VCaP (cell line): ENCODE results near the gene GDPD2.

Source experiments
- H3K27ac ChIP-seq: fragments of 450-650 bp; 2 replicates; pipeline ENCODE4 v1.5.1; 2017
- TF ChIP-seq, protein P1 (sequence below): fragments of 450-650 bp; conservative IDR thresholded peaks from 2 replicates; pipeline ENCODE4 v1.5.1; 2017; ENCODE audit warnings: mild to moderate bottlenecking, moderate library complexity

Gene GDPD2

GRCh38 chrX:70439016-70439415, 15.9 kb downstream of the GDPD2 start:
- TF ChIP-seq, protein P1, sequence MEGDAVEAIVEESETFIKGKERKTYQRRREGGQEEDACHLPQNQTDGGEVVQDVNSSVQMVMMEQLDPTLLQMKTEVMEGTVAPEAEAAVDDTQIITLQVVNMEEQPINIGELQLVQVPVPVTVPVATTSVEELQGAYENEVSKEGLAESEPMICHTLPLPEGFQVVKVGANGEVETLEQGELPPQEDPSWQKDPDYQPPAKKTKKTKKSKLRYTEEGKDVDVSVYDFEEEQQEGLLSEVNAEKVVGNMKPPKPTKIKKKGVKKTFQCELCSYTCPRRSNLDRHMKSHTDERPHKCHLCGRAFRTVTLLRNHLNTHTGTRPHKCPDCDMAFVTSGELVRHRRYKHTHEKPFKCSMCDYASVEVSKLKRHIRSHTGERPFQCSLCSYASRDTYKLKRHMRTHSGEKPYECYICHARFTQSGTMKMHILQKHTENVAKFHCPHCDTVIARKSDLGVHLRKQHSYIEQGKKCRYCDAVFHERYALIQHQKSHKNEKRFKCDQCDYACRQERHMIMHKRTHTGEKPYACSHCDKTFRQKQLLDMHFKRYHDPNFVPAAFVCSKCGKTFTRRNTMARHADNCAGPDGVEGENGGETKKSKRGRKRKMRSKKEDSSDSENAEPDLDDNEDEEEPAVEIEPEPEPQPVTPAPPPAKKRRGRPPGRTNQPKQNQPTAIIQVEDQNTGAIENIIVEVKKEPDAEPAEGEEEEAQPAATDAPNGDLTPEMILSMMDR: no peak
- H3K27ac ChIP-seq: no peak overlapping the region

DNA sequence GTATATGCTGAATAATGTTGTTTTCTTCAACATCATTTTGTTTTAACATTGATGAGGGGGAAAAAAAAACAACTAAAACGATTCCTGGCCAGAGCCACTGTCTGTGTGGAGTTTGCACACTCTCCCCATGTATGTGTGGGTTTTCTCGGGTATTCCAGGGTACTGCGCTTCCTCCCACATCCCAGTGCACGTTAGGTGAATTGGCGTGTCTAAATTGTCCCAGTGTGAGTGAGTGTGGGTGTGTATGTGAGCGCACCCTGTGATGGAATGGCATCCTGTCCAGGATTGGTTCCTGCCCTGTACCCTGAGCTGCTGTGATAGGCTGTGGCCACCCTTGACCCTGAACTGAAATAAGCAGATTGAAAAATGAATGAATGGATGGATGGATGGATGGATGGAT, 19.1 kb downstream of the GDPD2 start:
- TF ChIP-seq, protein P1: no peak

DNA sequence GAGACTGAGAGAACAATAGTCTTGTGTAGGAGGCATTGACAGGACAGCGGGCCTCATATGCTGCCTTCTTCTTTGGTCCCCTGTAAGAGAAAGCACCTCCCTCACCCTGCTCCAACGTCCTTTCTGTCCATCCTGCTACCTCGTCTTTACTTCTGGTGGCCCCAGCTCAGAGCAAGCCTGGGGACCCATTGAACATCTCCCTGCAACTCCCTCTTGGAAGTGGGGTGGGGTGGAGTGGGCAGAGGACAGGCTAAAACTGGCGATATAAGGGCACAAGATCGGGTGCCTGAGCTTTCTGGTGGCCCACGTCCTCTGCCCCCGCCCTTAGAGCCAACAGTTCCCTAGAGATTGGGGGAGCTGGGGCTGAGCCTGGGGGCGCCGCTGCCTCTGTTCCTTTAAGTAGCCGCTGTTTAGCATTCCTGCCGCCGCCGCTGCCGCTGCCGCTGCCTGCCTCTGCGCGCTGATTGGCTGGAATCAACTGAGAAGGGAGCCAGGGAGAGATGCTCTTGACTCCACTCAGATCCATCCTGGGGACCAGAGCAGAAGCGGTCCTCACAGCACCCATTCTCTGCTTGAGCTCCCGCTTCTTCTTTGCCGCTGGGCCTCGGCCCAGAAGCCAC, 21.3 kb downstream of the GDPD2 start, which contains the start of gene DLG3:
DLG3 (plus strand) TSS at position 510 of the 620 bp plus-strand sequence. CDS start 367 bp downstream, outside the sequence.
- H3K27ac ChIP-seq: no peak within 1 kb of the TSS
- TF ChIP-seq, protein P1: no peak

More for the DNA sequence above, 19.1 kb downstream of the GDPD2 start:
- no peak overlapping the region for H3K27ac ChIP-seq

DNA sequence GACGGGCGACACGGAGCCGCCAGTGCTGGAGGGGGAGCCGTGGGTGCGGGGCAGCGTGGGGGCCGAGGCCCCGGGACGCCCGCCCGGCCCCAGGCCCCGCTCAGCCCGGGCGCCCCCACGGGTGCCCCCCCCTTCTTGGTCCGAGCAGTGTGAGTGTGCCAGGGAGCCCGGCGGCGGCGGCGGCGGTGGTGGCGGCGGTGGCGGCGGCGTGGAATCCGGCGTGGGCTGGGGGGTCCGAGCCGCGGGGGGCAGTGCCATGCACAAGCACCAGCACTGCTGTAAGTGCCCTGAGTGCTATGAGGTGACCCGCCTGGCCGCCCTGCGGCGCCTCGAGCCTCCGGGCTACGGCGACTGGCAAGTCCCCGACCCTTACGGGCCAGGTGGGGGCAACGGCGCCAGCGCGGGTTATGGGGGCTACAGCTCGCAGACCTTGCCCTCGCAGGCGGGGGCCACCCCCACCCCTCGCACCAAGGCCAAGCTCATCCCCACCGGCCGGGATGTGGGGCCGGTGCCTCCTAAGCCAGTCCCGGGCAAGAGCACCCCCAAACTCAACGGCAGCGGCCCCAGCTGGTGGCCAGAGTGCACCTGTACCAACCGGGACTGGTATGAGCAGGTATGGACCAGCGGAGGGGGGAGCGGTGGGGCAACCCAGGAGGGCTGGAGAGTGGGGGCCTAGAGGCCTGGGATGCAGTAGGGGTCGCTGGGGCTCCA, 22.0 kb downstream of the GDPD2 start:
- TF ChIP-seq, protein P1: no peak
- H3K27ac ChIP-seq: no peak overlapping the region

DNA sequence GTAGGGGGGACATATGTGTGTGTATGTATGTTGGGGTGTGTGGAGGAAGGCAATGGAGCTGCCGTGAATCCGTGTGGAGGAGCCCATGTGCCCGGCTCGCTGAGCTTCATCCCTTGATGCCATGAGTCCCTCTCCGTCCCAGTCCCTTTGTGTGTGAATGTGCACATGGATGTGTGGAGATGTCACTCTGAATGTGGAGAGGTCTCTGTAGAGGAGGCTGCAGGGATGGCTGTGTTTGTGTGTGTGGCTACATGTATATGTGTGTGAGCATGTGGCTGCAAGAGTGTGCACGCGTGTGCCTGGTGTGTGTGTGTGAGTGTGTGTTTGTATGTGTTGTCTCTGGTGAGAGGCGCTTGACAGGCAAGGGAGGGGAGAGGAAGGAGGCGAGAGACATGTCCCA, 22.8 kb downstream of the GDPD2 start:
- no peak overlapping the region for H3K27ac ChIP-seq
- TF ChIP-seq, protein P1: no peak

DNA sequence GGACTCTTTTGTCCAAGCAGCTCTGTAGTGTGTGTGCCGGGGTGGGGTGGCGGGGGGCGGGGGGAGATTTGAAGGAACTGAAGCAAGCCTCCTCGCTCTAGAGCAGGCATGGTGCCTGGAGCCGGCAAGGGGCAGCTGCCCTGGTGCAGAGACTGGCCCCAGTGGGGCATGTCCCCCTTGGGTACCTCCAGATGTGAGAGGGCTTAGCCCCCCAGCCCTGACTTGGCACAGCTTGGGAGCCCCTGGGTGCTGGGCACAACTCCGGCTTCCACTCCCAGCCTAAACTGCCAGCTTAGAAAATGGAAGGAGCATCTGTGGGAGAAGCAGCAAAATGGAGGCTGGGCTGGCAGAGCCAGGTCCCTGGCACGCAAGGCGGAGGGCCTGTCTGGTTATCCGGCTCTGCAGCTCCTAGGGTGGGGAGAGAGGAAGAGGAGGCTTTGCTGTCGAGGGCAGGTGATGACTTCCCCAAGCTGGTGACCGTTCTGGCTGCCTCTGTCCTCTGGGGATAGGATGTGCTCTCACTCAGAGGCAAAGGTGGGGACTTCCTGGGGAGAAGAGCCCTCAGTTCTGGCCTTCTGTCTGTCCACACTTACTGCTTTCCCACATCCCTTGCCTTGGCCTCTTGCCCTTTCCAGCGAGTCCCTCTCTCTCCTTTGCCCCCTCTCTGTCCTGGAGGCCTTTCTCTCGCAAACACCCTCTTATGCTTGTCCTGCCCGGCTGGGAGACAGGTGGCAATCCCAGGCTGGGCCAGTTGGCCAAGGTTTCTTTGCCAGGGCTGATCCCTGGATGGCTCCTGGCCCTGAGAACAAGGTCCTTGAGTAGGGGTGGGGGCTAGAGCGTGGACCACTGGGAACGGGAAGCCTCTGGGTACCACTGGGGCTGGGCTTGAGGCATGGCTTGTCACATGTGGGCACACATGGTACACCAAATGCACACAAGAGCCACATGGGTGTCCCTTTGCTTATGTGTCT, 23.6 kb downstream of the GDPD2 start:
- no peak overlapping the region for H3K27ac ChIP-seq
- TF ChIP-seq, protein P1: no peak

DNA sequence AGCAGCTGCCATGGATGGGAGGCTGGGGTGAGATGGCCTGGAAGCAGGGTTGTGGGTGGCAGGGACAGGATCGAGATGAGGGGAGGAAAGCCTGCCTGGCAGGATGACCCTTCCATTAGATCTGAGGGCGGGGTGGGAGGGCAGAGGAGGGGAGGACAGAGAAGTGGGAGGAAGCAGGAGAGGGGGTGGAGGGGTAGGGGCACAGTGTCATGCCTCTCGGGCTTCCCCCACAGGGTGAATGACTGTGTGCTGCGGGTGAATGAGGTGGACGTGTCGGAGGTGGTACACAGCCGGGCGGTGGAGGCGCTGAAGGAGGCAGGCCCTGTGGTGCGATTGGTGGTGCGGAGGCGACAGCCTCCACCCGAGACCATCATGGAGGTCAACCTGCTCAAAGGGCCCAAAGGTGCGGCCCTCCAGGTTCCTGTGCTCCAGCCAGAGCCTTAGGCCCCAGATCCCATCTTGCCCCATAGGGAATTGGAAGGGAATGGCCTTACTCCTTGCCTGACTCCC, 26.4 kb downstream of the GDPD2 start:
- TF ChIP-seq, protein P1: no peak
- no peak overlapping the region for H3K27ac ChIP-seq
